Gastrocnemius medialis (tissue), 4 donors: ENCODE data around the gene MAP3K7.

Experiments
- POLR2A ChIP-seq, 2 donors: fragments of 450-650 bp; IDR thresholded peaks; one replicate each; pipeline ENCODE4 v1.6.1; 2017; ENCODE audit warnings: antibody characterized with exemption in 2 of 2, mild to moderate bottlenecking in 2 of 2, moderate library complexity in 2 of 2
- TF ChIP-seq, protein P1 (sequence below), 5 experiments: fragments of 450-650 bp in 3 of 5; fragments of 200-600 bp in 2 of 5; sonication (generic) in 2 of 5; IDR thresholded peaks in 4 of 5; conservative IDR thresholded peaks in 1 of 5; 1 replicate in 4 of 5; 2 replicates in 1 of 5; pipeline ENCODE4 v1.5.1; 2016 to 2019; ENCODE audit warnings: antibody characterized with exemption in 5 of 5, mild to moderate bottlenecking in 3 of 5, moderate library complexity in 3 of 5

DNA sequence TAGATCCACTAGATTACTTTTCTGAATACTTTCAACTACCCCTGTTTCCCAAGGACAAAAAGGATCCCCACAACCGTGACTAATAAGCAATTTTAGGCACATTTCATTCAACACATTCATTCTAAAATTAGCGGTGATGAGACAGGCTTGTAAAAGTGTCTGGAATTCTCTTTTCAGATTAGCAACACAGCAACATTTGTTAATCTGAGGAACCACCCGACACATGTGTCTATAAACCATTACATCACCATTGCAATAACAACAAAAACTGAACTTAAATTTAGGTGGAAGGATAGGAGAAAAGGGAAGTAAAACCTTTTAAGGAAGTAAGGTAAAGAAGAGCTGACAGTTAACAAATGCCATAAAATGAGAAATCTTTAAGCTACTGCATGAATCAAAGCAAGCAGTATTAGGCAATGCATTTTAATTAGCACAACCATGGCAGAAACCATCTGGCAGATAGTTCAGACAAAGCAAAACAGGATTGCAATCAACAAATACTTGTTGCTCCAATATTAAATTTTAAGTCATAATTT lies 49.1 kb downstream of the MAP3K7 start:
- TF ChIP-seq, protein P1, sequence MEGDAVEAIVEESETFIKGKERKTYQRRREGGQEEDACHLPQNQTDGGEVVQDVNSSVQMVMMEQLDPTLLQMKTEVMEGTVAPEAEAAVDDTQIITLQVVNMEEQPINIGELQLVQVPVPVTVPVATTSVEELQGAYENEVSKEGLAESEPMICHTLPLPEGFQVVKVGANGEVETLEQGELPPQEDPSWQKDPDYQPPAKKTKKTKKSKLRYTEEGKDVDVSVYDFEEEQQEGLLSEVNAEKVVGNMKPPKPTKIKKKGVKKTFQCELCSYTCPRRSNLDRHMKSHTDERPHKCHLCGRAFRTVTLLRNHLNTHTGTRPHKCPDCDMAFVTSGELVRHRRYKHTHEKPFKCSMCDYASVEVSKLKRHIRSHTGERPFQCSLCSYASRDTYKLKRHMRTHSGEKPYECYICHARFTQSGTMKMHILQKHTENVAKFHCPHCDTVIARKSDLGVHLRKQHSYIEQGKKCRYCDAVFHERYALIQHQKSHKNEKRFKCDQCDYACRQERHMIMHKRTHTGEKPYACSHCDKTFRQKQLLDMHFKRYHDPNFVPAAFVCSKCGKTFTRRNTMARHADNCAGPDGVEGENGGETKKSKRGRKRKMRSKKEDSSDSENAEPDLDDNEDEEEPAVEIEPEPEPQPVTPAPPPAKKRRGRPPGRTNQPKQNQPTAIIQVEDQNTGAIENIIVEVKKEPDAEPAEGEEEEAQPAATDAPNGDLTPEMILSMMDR (IDR thresholded peaks at IDR 0.05 in 4 of 5, conservative IDR thresholded peaks at IDR 0.05 in 1 of 5), result no peak
- no peak for TF ChIP-seq POLR2A (IDR thresholded peaks at IDR 0.05)
